Thyroid gland (tissue), 4 donors: ENCODE results near the gene ZNF57. TPM values are rescaled to one million over a fixed set of nuclear protein-coding genes. Genes with fewer than 3 reads are reported as not detected.
"Not testable (repeated sequence)": the region's sequence is repeated elsewhere in the genome, so short reads cannot be mapped to it uniquely, and the experiment has no call there.

Experiments used
- DNase-seq, 2 donors: peaks; one replicate each; pipeline ENCODE4 v3.0.0-alpha.2; 2019
- H3K27ac ChIP-seq, 3 donors: fragments of 200-600 bp; sonication (generic); 1 replicate in 2 of 3; 2 replicates in 1 of 3; pipeline ENCODE4 v1.5.1; 2016 to 2019; ENCODE audit warnings: mild to moderate bottlenecking in 1 of 3, moderate library complexity in 1 of 3
- H3K27me3 ChIP-seq: fragments of 200-600 bp; sonication (generic); one replicate; pipeline ENCODE4 v1.5.1; 2019
- H3K36me3 ChIP-seq, 2 donors: fragments of 200-600 bp; sonication (generic); one replicate each; pipeline ENCODE4 v1.5.1; 2016 to 2019
- H3K4me1 ChIP-seq, 2 donors: fragments of 200-600 bp; sonication (generic); one replicate each; pipeline ENCODE4 v1.5.1; 2017 to 2019
- H3K4me3 ChIP-seq, 3 donors: fragments of 200-600 bp; sonication (generic); replicated peaks in 1 of 3; 1 replicate in 2 of 3; 2 replicates in 1 of 3; pipeline ENCODE4 v1.5.1; 2016; ENCODE audit warnings: mild to moderate bottlenecking in 1 of 3
- H3K9me3 ChIP-seq: fragments of 200-600 bp; sonication (generic); one replicate; pipeline ENCODE4 v1.5.1; 2017
- CTCF ChIP-seq, 6 experiments: fragments of 200-600 bp in 3 of 6; fragments of 450-650 bp in 3 of 6; sonication (generic) in 3 of 6; IDR thresholded peaks; one replicate each; pipeline ENCODE4 v1.5.1; 2016 to 2019; ENCODE audit warnings: antibody characterized with exemption in 6 of 6, mild to moderate bottlenecking in 2 of 6, inconsistent platforms in 1 of 6, moderate library complexity in 1 of 6
- POLR2A ChIP-seq, 2 donors: fragments of 450-650 bp; IDR thresholded peaks; one replicate each; pipeline ENCODE4 v1.6.1; 2017; ENCODE audit warnings: antibody characterized with exemption in 2 of 2, mild to moderate bottlenecking in 2 of 2, moderate library complexity in 1 of 2
- WGBS, 2 donors: methylation state at CpG; one replicate each; pipeline ENCODE4 v1.1.5; 2017; 5-methylcytosine and 5-hydroxymethylcytosine counted together
- intact Hi-C: fragments of 100-400 bp; cut with DNase I; formaldehyde crosslinking; loops from one replicate; pipeline ENCODE4 v1.15.1; 2023
- total RNA-seq, 4 donors: library from RNA; depleted of rRNA; stranded (reverse); fragments of >200 nt; gene quantifications; one replicate each; pipeline ENCODE4 v1.2.3, GENCODE V29; 2016

The ZNF57 gene
- total RNA-seq, 4 donors from 2014 or later, result 3.1 to 4.8 (median 3.6) TPM

- Histone ChIP-seq H3K36me3 (no peaks in the 10 kb centered on the region), H3K4me1 (peaks cover 0 to 13% of the 10 kb centered on the region in 2 donors), H3K27me3 (no peaks in the 10 kb centered on the region), H3K27ac (no peak overlapping the region), H3K4me3 (no peak overlapping the region), H3K9me3 (no peaks in the 10 kb centered on the region)
- WGBS, 2 donors, result 77 to 91% methylated on average over 37 to 51 of the region's 53 CpGs
- intact Hi-C loops, result no loop called here
- no peak for TF ChIP-seq POLR2A (IDR thresholded peaks at IDR 0.05)
- TF ChIP-seq CTCF (IDR thresholded peaks at IDR 0.05), result no peak
- no peak for DNase-seq
These were observed 25.8 kb downstream of the ZNF57 start for GRCh38 chr19:2926341-2927031.

- TF ChIP-seq POLR2A (IDR thresholded peaks at IDR 0.05) (no peak), CTCF (IDR thresholded peaks at IDR 0.05) (no peak)
- peaks cover 0 to 13% of the 10 kb centered on the region in 2 donors for H3K4me1 ChIP-seq
- WGBS, 2 donors, result 89 to 95% methylated on average over 18 of the region's 18 CpGs
- DNase-seq, result no peak
- intact Hi-C loops, result no loop called here
- H3K9me3 ChIP-seq, result no peaks in the 10 kb centered on the region
- no peak overlapping the region for H3K4me3 ChIP-seq
- no peak overlapping the region for H3K27ac ChIP-seq
- no peaks in the 10 kb centered on the region for H3K36me3 ChIP-seq
- no peaks in the 10 kb centered on the region for H3K27me3 ChIP-seq
These were observed 26.3 kb downstream of the ZNF57 start for GRCh38 chr19:2927032-2927430.

- TF ChIP-seq POLR2A (IDR thresholded peaks at IDR 0.05), result no peak
- TF ChIP-seq CTCF (IDR thresholded peaks at IDR 0.05), result no peak
- no peaks in the 10 kb centered on the region for H3K4me1 ChIP-seq
- intact Hi-C loops, result no loop called here
- no peaks in the 10 kb centered on the region for H3K27me3 ChIP-seq
- no peak overlapping the region for H3K27ac ChIP-seq
- H3K4me3 ChIP-seq, result no peak overlapping the region
- peaks cover 25 to 36% of the 10 kb centered on the region in 2 donors for H3K36me3 ChIP-seq
- WGBS, 2 donors, result 98 to 99% methylated on average over 18 of the region's 18 CpGs
- H3K9me3 ChIP-seq, result no peaks in the 10 kb centered on the region
- no peak for DNase-seq
These were observed 32.8 kb downstream of the ZNF57 start for GRCh38 chr19:2933490-2933910.

GRCh38 chr19:2935863-2936262, 35.1 kb downstream of the ZNF57 start:
- intact Hi-C loops, H3K9me3 ChIP-seq, H3K27ac ChIP-seq, H3K4me1 ChIP-seq, DNase-seq, H3K27me3 ChIP-seq, H3K4me3 ChIP-seq: not testable (repeated sequence)
- H3K36me3 ChIP-seq, result peaks cover 25 to 36% of the 10 kb centered on the region in 2 donors
- WGBS, 2 donors, result 95 to 97% methylated on average over 4 of the region's 4 CpGs

GRCh38 chr19:2942928-2943640, 42.4 kb downstream of the ZNF57 start:
- Histone ChIP-seq H3K4me1 (peaks cover 7 to 10% of the 10 kb centered on the region in 2 donors), H3K9me3 (no peaks in the 10 kb centered on the region), H3K27me3 (no peaks in the 10 kb centered on the region), H3K4me3 (no peak overlapping the region), H3K27ac (no peak overlapping the region), H3K36me3 (no peaks in the 10 kb centered on the region)
- TF ChIP-seq POLR2A (IDR thresholded peaks at IDR 0.05), result no peak
- no peak for TF ChIP-seq CTCF (IDR thresholded peaks at IDR 0.05)
- intact Hi-C loops, result loop anchor here (5.0 kb wide), 1 partner anchor 41 kb away; the partner anchor contains the start of gene ZNF57
- 89 to 90% methylated on average over 14 of the region's 14 CpGs for WGBS, 2 donors
- DNase-seq, result no peak
